A549 (cell line): ENCODE data around the gene FGF1. TPM values are rescaled to one million over a fixed set of nuclear protein-coding genes. Genes with fewer than 3 reads are reported as not detected.
A peak's percentile ranks its signal among the peaks of the same experiment; 100 is the strongest.

Experiments used
- ATAC-seq, 2 experiments: fragments of 200-7000 bp in 1 of 2; fragments of >200 bp in 1 of 2; cut with Nextera tagmentation in 1 of 2; cut with Tn5 transposase in 1 of 2; 3 replicates each; pipeline versions ENCODE4 v1.8.0 to v1.9.1; 2018 to 2020; ENCODE audit warnings: mild to moderate bottlenecking in 1 of 2, moderate library complexity in 1 of 2
- CTCF ChIA-PET: fragments of 300-600 bp; sonication (Branson Sonifier 250); formaldehyde crosslinking; extraction: SDS; loops from one replicate; lab custom pipeline; 2021; ENCODE audit warnings: antibody characterized with exemption, inconsistent platforms; lab: Yijun Ruan, JAX
- POLR2A ChIA-PET: fragments of 350-600 bp; formaldehyde crosslinking; extraction: SDS; loops from one replicate; lab custom pipeline; 2021; ENCODE audit warnings: antibody characterized with exemption, inconsistent platforms; lab: Yijun Ruan, JAX
- DNase-seq, 2 experiments: peaks; one replicate each; pipeline versions ENCODE4 v3.0.0 to v3.0.0-alpha.2; 2011 to 2016; ENCODE audit warnings: low read depth in 1 of 2, low spot score in 1 of 2
- FAIRE-seq: peaks from 2 replicates; lab custom pipeline; 2011; peaks lifted over from hg19 to GRCh38; lab: Jason Lieb, UNC
- H3K27ac ChIP-seq, 2 experiments: fragments of >200 bp; sonication (Bioruptor Twin); formaldehyde crosslinking; 3 replicates each; pipeline ENCODE4 v1.5.1; 2016 to 2017
- H3K4me1 ChIP-seq: fragments of >200 bp; sonication (Bioruptor Twin); formaldehyde crosslinking; 3 replicates; pipeline ENCODE4 v1.6.1; 2016
- H3K4me2 ChIP-seq: fragments of >200 bp; sonication (Bioruptor Twin); formaldehyde crosslinking; 3 replicates; pipeline ENCODE4 v1.6.1; 2016
- H3K4me3 ChIP-seq: fragments of >200 bp; sonication (Bioruptor Twin); formaldehyde crosslinking; 3 replicates; pipeline ENCODE4 v1.5.1; 2016
- H3K9me3 ChIP-seq: fragments of >200 bp; sonication (Bioruptor Twin); formaldehyde crosslinking; 3 replicates; pipeline ENCODE4 v1.6.1; 2016
- BCL3 ChIP-seq: fragments of >200 bp; sonication (Bioruptor Twin); formaldehyde crosslinking; IDR thresholded peaks from 3 replicates; pipeline ENCODE4 v1.6.1; 2016
- CBX2 ChIP-seq: fragments of 200-600 bp; sonication (generic); IDR thresholded peaks from 2 replicates; pipeline ENCODE4 v1.6.1; 2016; ENCODE audit warnings: low read depth, mild to moderate bottlenecking, borderline replicate concordance
- EHMT2 ChIP-seq: fragments of 200-600 bp; sonication (generic); IDR thresholded peaks from 2 replicates; pipeline ENCODE4 v1.6.1; 2016; ENCODE audit warnings: antibody characterized with exemption, low read depth, mild to moderate bottlenecking, moderate library complexity
- GATA3 ChIP-seq: IDR thresholded peaks from 2 replicates; pipeline ENCODE4 v1.6.1; 2012; ENCODE audit warnings: borderline replicate concordance
- HOXA7 ChIP-seq: fragments of 250-450 bp; sonication (Bioruptor Pico); IDR thresholded peaks from 2 replicates; pipeline ENCODE4 v1.5.0; 2020; ENCODE audit warnings: mild to moderate bottlenecking, moderate library complexity
- JUN ChIP-seq, 2 experiments: fragments of >200 bp; sonication (Bioruptor Twin); formaldehyde crosslinking; IDR thresholded peaks; 2 replicates in 1 of 2; 3 replicates in 1 of 2; pipeline ENCODE4 v1.6.1; 2016 to 2017
- JUNB ChIP-seq: fragments of >200 bp; sonication (Bioruptor Twin); formaldehyde crosslinking; IDR thresholded peaks from 2 replicates; pipeline ENCODE4 v1.6.1; 2016
- KDM1A ChIP-seq: fragments of 200-600 bp; sonication (generic); IDR thresholded peaks from 2 replicates; pipeline ENCODE4 v1.6.1; 2016; ENCODE audit warnings: low read depth, mild to moderate bottlenecking
- MAZ ChIP-seq: fragments of 150-350 bp; IDR thresholded peaks from 2 replicates; pipeline ENCODE4 v1.6.1; 2014; ENCODE audit warnings: antibody characterized with exemption, low read depth, low read length, borderline replicate concordance
- MYC ChIP-seq: IDR thresholded peaks from 2 replicates; pipeline ENCODE4 v1.6.1; 2012; ENCODE audit warnings: mild to moderate bottlenecking, inconsistent platforms, low read length, improper control_type of control experiment, borderline replicate concordance
- NPAS2 ChIP-seq: fragments of 250-450 bp; sonication (Bioruptor Pico); IDR thresholded peaks from 2 replicates; pipeline ENCODE4 v1.8.0; 2022; ENCODE audit warnings: mild to moderate bottlenecking, moderate library complexity, borderline replicate concordance
- PBX3 ChIP-seq: IDR thresholded peaks from 2 replicates; pipeline ENCODE4 v1.6.1; 2012
- POLR2AphosphoS2 ChIP-seq: conservative IDR thresholded peaks from 2 replicates; pipeline ENCODE4 v1.6.1; 2012; ENCODE audit warnings: low read length, improper control_type of control experiment, inconsistent platforms
- RAD21 ChIP-seq, 2 experiments: fragments of >200 bp in 1 of 2; sonication (Bioruptor Twin) in 1 of 2; formaldehyde crosslinking in 1 of 2; IDR thresholded peaks in 1 of 2; conservative IDR thresholded peaks in 1 of 2; 2 replicates in 1 of 2; 3 replicates in 1 of 2; pipeline ENCODE4 v1.6.1; 2012 to 2018; ENCODE audit warnings: inconsistent platforms in 1 of 2
- REST ChIP-seq: fragments of 200-600 bp; sonication (generic); IDR thresholded peaks from 2 replicates; pipeline ENCODE4 v1.6.1; 2016; ENCODE audit warnings: antibody characterized with exemption, mild to moderate bottlenecking, moderate library complexity
- RNF2 ChIP-seq: fragments of 200-600 bp; sonication (generic); IDR thresholded peaks from 2 replicates; pipeline ENCODE4 v1.6.1; 2016; ENCODE audit warnings: low read depth, mild to moderate bottlenecking, antibody characterized with exemption, moderate library complexity, borderline replicate concordance
- SMC3 ChIP-seq: fragments of >200 bp; sonication (Bioruptor Twin); formaldehyde crosslinking; IDR thresholded peaks from 3 replicates; pipeline ENCODE4 v1.6.1; 2018; ENCODE audit warnings: inconsistent platforms
- SREBF2 ChIP-seq: fragments of 450-650 bp; IDR thresholded peaks from 2 replicates; pipeline ENCODE4 v1.6.1; 2014; ENCODE audit warnings: mild to moderate bottlenecking, moderate library complexity
- TP53 ChIP-seq: fragments of 250-450 bp; sonication (Bioruptor Pico); IDR thresholded peaks from 2 replicates; pipeline ENCODE4 v1.5.0; 2021; ENCODE audit warnings: mild to moderate bottlenecking, moderate library complexity
- USF2 ChIP-seq: fragments of 450-650 bp; IDR thresholded peaks from 2 replicates; pipeline ENCODE4 v1.6.1; 2014; ENCODE audit warnings: antibody characterized with exemption
- ZC3H11A ChIP-seq: fragments of 450-650 bp; IDR thresholded peaks from 2 replicates; pipeline ENCODE4 v1.6.1; 2014; ENCODE audit warnings: antibody characterized with exemption, mild to moderate bottlenecking
- ZFP36 ChIP-seq: fragments of 450-650 bp; IDR thresholded peaks from 2 replicates; pipeline ENCODE4 v1.6.1; 2014; ENCODE audit warnings: borderline replicate concordance; ENCODE audit not compliant: partially characterized antibody
- ZSCAN20 ChIP-seq: fragments of 250-450 bp; sonication (Bioruptor Pico); IDR thresholded peaks from 2 replicates; pipeline ENCODE4 v1.8.0; 2022; ENCODE audit warnings: mild to moderate bottlenecking, moderate library complexity
- WGBS: methylation state at CpG from one replicate; pipeline ENCODE4 v1.1.6; 2017; ENCODE audit errors: missing lambda C conversion rate; 5-methylcytosine and 5-hydroxymethylcytosine counted together
- polyA plus RNA-seq, 4 experiments: library from polyadenylated mRNA; depleted of rRNA in 3 of 4; stranded (reverse); fragments of >200 nt; fragmentation: RNase III in 1 of 4; extraction: RNeasy Plus Mini Kit Qiagen cat#74134 plus additional on column Dnase treatment in 1 of 4; gene quantifications; 2 replicates in 3 of 4; 3 replicates in 1 of 4; pipeline ENCODE4 v1.2.3, GENCODE V29; 2011 to 2017

The FGF1 gene
- polyA plus RNA-seq, 2 of the 4 experiments (the other 2 are of a cell fraction) = 0.05 to 0.40 TPM

GRCh38 chr5:142720641-142721271 is 34.9 kb upstream of the FGF1 start:
- 32% methylated on average over 13 of the region's 13 CpGs for WGBS
- ChIA-PET POLR2A (no interaction called here), CTCF (interaction anchor here (0.8 to 25.0 kb wide), 11 partner anchors 8 to 440 kb away, joined by 3 to 1307 read pairs (median 9); partner anchors contain the start of gene ARHGAP26)
- FAIRE-seq (no peak), ATAC-seq (peak; percentile 43 to 60; a peak in 5 of 6 replicates), DNase-seq (peak in 1 of 2 experiments; percentile 59)
- H3K4me3 ChIP-seq = no peak overlapping the region
- peaks cover 23% of the 10 kb centered on the region for H3K4me1 ChIP-seq
- no peaks in the 10 kb centered on the region for H3K9me3 ChIP-seq
- H3K27ac ChIP-seq = peak overlapping the region; percentile 5 to 30; a peak in 2 of 6 replicates
- peak overlapping the region; percentile 40 for H3K4me2 ChIP-seq
- no peak for TF ChIP-seq ZC3H11A
- no peak for TF ChIP-seq HOXA7 (CRISPR knock-in tag)
- no peak for TF ChIP-seq RNF2
- no peak for TF ChIP-seq SREBF2
- no peak for TF ChIP-seq JUN (IDR thresholded peaks at IDR 0.05)
- TF ChIP-seq BCL3 = no peak
- no peak for TF ChIP-seq ZSCAN20
- no peak for TF ChIP-seq JUNB
- TF ChIP-seq SMC3 = 0 out of 3 replicates have a peak, but pooled peaks have one; percentile 20
- peak; percentile 84 for TF ChIP-seq GATA3
- TF ChIP-seq RAD21 (conservative IDR thresholded peaks at IDR 0.05 in 1 of 2, IDR thresholded peaks at IDR 0.05 in 1 of 2) = no peak
- no peak for TF ChIP-seq MYC

- ChIA-PET POLR2A (no interaction called here), CTCF (interaction anchor here (0.8 to 25.0 kb wide), 10 partner anchors 20 to 439 kb away, joined by 3 to 1307 read pairs (median 8); no protein-coding TSS in a partner anchor)
- Histone ChIP-seq H3K4me1 (peaks cover 22% of the 10 kb centered on the region), H3K9me3 (no peaks in the 10 kb centered on the region), H3K27ac (peak overlapping the region in 1 of 2 experiments; percentile 30; a peak in 1 of 6 replicates), H3K4me2 (peak overlapping the region; percentile 40), H3K4me3 (no peak overlapping the region)
- FAIRE-seq = no peak
- WGBS = 82% methylated on average over 8 of the region's 8 CpGs
- DNase-seq = no peak
- ATAC-seq = no peak
- TF ChIP-seq USF2 = no peak
- TF ChIP-seq ZFP36 = no peak
- TF ChIP-seq ZC3H11A = no peak
- TF ChIP-seq GATA3 = no peak
- no peak for TF ChIP-seq KDM1A
- TF ChIP-seq RAD21 (conservative IDR thresholded peaks at IDR 0.05 in 1 of 2, IDR thresholded peaks at IDR 0.05 in 1 of 2) = no peak
- TF ChIP-seq EHMT2 = no peak
- TF ChIP-seq POLR2AphosphoS2 = no peak
- TF ChIP-seq HOXA7 (CRISPR knock-in tag) = no peak
- no peak for TF ChIP-seq PBX3
- no peak for TF ChIP-seq MAZ
- TF ChIP-seq CBX2 = no peak
- TF ChIP-seq TP53 (CRISPR knock-in tag) = no peak
- no peak for TF ChIP-seq REST
- no peak for TF ChIP-seq NPAS2 (CRISPR knock-in tag)
These were observed 34.0 kb upstream of the FGF1 start for GRCh38 chr5:142719836-142720370.
